Activated T-helper 1 cell treated with anti-CD3 and anti-CD28 coated beads, Interleukin-2, amount 50 U/mL, for 16 hours (primary cell): ENCODE data around the gene ENHO.
A peak's percentile ranks its signal among the peaks of the same experiment; 100 is the strongest.

Experiments used
- DNase-seq, 2 donors: peaks; one replicate each; pipeline ENCODE4 v3.0.0-alpha.2; 2020; ENCODE audit warnings: low read depth in 1 of 2, low spot score in 1 of 2

The ENHO gene

DNA sequence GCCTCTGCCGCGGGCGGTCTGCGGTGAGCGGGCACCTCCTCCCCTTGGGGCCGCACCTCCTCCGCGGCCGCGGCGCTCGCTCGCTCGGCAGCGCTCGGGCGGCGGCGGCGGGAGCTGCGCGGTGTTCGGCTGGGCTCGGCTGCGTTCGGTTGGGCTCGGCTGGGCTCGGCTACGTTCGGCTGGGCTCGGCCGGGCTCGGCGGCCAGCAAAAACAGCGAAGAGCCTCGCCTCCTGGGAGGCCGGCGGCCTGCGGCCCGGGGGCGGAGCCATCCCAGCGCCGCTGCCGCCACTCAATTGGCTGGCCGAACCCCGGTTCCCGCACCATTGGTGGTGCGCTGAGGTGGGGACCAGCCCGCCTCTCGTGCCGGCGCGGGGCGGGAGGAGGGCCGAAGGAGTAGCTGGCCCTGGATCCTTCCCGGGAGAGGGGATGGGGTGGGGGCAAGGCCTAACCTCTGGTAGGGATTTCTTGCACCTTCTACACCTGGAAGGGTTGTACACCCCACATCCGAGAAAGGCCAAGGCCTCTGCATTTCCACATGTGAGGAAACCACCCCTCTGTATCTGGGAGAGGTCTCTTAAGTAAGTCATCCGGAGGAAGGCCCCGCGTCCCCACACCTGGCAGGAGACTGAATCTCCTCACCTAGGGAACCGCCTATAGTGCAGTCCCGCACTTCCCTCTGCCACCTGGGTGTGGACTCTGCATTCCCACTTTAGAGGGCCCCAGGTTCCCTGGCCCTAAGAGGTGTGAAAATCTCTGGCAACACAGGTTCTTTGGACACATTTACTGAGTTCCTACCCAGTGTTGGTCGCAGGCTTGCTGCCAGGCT lies at the start of gene ENHO:
Gene ENHO, minus strand, starts transcription at position 20 of the 827 bp plus-strand sequence. CDS start 1,295 bp downstream, outside the sequence.
- peak; percentile 84 to 86 for DNase-seq

- no peak for DNase-seq
These were observed 49.3 kb upstream of the ENHO start for GRCh38 chr9:34572092-34572491.

DNA sequence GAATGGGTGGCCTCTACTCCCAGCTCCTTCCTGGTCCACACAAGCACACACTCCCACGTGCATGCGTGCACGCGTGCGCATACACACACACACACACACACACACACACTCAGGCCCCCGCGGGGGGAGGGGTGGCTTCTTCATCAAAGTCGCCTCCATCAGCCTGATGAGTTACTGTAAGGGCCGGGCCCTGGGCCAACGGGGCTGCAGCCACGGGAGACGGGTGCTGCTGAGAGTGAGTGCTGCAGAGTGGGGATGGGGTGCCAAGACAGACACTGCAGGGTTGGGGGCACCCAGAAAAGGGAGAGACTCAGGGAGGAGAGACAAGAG lies 48.7 kb upstream of the ENHO start:
- DNase-seq, result no peak

DNA sequence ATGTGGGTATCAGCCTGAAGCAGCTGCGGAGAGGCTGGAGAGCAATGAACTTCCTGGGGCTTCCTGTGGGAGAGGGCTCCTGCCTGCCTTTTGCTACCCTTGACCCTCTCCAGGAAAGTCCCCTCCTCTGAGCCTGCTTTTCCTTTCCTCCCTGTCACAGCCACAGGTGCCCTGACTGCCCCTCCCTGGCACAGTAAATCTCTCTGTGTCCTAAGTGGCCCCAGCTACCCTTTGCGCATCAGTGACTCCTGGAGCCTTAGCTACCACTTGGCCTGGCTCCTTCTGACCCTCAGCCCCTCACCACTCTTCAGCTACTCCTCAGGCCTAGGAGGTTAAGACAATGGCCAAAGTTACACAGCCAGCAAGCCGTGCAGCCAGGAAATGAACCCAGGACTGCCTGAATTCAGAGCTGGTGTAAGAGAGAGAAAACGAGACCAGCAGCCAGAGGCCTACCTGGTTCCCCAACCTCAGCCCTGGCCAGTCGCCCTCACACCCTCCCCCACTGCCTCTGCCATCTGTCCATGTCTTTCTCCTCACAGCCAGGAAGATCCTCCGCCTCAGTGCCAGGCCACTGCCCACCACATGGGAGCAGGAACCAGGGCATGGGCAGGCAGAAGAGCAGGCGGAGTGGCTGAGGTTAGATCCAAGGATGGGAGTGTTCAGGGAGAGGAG lies 48.2 kb upstream of the ENHO start:
- DNase-seq, result no peak

- no peak for DNase-seq
These were observed 47.6 kb upstream of the ENHO start for GRCh38 chr9:34570376-34570775.

DNA sequence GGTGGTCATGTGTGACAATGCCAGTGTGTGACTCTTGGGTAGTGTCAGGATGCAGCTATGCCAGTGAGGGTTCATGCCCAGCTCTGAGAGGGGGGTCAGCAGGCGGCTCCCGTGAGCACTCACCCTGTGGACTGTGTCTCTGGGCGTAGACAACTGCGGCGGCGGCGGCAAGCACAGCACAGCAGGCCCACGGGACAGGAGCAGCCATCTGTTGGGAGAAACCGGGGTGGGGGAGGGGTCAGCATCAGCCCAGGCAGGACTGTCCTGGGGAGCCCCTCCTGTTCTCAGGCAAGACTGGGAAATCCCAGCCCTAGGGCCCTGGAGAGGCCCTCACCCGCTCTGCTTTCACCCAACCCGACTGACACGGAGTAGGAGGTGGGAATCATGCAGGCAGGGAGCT lies 46.0 kb upstream of the ENHO start:
- DNase-seq, result no peak

GRCh38 chr9:34568133-34568532 lies 45.3 kb upstream of the ENHO start:
- no peak for DNase-seq

DNA sequence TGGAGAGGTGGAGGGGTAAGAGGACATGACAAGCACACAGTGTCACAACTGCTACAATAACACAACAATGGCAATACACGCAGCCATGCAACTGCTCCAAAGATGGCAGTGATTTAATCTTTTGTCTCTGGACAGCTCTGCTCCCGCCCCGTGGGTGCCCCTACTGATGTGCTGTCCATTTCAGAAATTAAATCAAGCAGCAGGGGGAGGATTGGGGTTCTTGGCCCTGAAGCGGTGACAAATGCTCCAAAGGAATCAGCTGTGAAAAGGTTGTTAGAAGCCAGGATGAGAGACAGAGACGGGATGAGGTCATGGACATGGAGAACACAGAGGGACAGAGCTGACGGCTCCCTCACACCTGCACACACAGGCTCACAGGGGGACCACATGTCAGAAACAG lies 44.2 kb upstream of the ENHO start:
- no peak for DNase-seq

GRCh38 chr9:34566322-34566721 lies 43.5 kb upstream of the ENHO start:
- DNase-seq, result no peak

- DNase-seq, result no peak
These were observed 43.1 kb upstream of the ENHO start for GRCh38 chr9:34565856-34566255.

DNA sequence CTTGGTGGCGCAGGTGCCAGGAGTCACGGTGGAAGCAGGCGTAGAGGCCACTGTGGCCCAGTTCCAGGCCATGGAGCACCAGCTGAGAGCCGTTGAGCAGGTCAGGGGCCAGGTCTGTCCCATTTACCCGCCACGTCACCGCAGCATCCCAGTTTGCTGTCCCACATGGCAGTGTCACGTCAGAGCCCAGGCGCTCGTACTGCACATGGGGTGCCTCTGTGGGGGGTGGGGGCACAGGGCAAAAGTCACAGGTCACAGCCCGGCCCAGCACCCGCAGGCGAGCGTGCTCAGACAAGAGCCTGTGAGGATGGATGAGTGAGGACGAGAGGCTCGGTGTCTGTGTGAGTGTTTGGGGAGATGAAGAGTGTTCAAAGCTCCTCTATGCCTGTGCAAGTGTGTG lies 41.8 kb upstream of the ENHO start:
- DNase-seq, result no peak

GRCh38 chr9:34563262-34563661 lies 40.5 kb upstream of the ENHO start:
- DNase-seq, result no peak

- no peak for DNase-seq
These were observed 39.5 kb upstream of the ENHO start for GRCh38 chr9:34562135-34562745.

DNA sequence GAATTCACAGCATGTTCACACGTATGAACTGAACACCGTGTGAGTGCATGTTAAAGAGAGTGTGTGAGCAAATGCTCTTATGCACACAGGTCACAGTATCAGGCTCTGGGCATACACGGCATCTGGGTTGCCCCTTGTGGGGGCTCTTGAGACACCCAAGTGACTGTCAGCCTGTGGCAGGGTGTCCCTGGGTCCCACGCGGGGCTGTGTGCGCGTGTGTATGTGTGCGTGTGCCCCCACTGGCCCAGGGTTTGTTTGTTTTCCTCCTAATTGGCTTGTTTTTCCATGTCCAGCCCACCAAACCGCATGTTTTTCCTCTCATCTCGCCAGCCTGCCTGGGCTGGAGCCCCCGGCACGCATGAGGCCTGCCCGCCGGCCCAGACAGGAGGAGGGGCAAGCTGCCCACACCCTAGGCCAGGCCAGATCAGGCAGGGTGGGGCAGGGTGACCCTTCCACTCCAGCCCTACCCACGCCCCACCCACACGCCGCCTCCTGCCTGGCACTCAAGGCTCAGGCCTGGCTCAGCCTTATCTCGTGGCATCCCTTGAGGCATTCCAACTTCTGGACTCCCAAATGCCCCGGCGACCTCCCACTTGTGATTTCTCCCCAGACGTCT lies 37.9 kb upstream of the ENHO start:
- no peak for DNase-seq

- DNase-seq, result no peak
These were observed 37.0 kb upstream of the ENHO start for GRCh38 chr9:34559624-34560455.

DNA sequence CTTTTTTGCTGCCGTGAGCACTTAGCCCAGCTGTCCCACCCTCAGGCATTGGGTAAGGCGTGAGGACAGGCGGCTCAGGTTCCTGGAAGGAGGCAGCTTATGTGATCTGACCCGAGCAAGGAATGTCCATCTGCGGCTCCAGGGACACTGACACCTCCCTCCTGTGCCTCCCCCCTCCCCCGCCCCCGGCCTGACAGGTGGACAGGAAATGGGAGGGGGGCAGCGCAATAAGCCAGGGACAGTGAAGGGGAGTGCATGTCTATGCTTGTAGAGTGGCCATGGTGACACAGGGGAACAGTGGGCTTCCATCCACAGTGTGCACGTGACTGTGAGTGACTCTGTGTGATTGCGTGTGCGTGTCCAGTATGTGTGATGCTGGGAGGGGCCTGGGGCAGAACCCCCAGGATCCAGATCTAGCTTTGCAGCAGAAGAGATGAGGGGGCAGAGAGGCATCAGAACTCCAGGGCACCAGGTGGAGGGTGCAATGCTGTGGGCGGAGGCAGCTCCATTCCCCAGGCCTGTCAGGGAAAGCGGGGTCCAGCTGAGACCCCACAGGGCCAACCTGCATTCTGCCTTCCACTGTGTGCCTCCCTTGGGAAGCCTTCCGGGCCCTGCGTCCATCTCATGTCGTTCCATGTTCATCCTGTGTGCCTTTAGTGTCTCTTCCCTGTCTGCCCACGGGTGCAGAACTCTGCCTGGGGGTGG lies 36.3 kb upstream of the ENHO start:
- no peak for DNase-seq

DNA sequence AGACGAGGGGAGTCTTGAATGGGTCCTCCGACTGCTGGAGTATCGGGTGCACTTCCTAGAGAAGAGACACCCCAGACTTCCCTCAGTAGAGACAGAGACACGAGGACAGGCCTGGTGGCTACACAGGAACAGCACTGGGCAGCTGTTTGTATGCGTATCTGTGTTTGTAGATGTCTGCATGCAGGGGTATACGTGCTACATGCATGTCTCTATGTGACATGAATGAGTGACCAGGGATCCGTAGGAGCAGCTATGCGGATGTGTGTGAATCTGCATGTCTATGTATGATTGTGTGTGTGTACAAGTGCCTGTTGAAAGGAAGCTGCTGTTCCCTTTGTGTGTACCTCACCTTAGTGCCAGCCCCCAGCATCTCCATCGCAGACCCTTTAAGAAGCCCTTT lies 35.6 kb upstream of the ENHO start:
- no peak for DNase-seq

- no peak for DNase-seq
These were observed 34.9 kb upstream of the ENHO start for GRCh38 chr9:34557426-34558321.

GRCh38 chr9:34556949-34557348 lies 34.2 kb upstream of the ENHO start:
- no peak for DNase-seq
